ENCODE results near the gene CPXM2. TPM values are rescaled to one million over a fixed set of nuclear protein-coding genes. Genes with fewer than 3 reads are reported as not detected.

The CPXM2 gene
- polyA plus RNA-seq, 3 donors = not detected

DNA sequence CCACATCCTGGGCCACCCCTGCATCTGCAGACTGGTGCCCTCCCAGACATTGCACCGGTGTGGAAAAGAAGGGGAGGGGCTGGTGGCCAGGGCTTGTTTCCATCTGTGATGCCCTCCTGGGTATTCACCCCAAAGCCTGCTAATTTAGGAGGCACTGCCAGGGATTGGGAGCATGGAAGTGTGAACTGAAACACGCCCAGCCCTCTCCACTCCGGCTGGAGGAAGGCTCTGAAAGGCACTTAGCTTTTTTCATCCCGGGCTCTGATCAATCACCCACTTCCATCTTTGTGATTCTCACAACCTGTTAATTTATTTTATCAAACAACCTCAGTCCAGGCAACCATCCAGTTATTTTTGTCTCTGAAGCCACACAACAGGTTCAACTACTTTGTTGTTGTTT is 20.9 kb upstream of the CPXM2 start:
- Histone ChIP-seq H3K27me3 (ENCODE audit: control insufficient read depth in 2 of 2, insufficient read depth in 2 of 2, low read length in 2 of 2) (no peaks in the 10 kb centered on the region), H3K4me3 (replicated peaks in 1 of 3; ENCODE audit: low read depth in 2 of 3, low read length in 3 of 3) (no peak overlapping the region), H3K9me3 (replicated peaks in 1 of 2; ENCODE audit: control insufficient read depth in 1 of 2, insufficient read depth in 1 of 2, low read length in 2 of 2) (no peaks in the 10 kb centered on the region), H3K4me2 (replicated peaks; ENCODE audit: extremely low read depth, low read length, poor library complexity, severe bottlenecking) (no peak overlapping the region), H3K79me2 (ENCODE audit: insufficient read depth, low read length) (no peaks in the 10 kb centered on the region), H3K27ac (ENCODE audit: low read depth in 1 of 2, low read length in 2 of 2) (no peak overlapping the region), H3K9ac (ENCODE audit: insufficient read depth, low read length, poor library complexity, severe bottlenecking) (no peak overlapping the region), H3K4me1 (ENCODE audit: control insufficient read depth in 1 of 2, insufficient read depth in 2 of 2, low read length in 2 of 2) (peaks cover 6 to 10% of the 10 kb centered on the region in 2 donors), H2AFZ (ENCODE audit: insufficient read depth, low read depth, low read length, poor library complexity, severe bottlenecking) (no peak overlapping the region), H3K36me3 (replicated peaks in 1 of 2; ENCODE audit: control insufficient read depth in 1 of 2, insufficient read depth in 2 of 2, low read length in 2 of 2) (no peaks in the 10 kb centered on the region), H4K20me1 (ENCODE audit: insufficient read depth, low read length) (no peaks in the 10 kb centered on the region)
- Mint-ChIP-seq H3K27me3 (ENCODE audit: low read depth in 3 of 3) (peaks cover 5 to 31% (median 13%) of the 10 kb centered on the region in 3 donors), H3K4me1 (peaks cover 13% of the 10 kb centered on the region), H3K36me3 (no peaks in the 10 kb centered on the region), H3K27ac (no peak overlapping the region), H3K9me3 (peaks cover 0 to 2% (median 0%) of the 10 kb centered on the region in 7 donors), H3K4me3 (no peak overlapping the region)
- 87% methylated on average over 3 of the region's 4 CpGs for WGBS (ENCODE audit: insufficient coverage)
- DNase-seq = no peak
- intact Hi-C loops (cut with micrococcal nuclease) = no loop called here
- no peak for TF ChIP-seq CTCF (IDR thresholded peaks at IDR 0.05)

- WGBS (ENCODE audit: insufficient coverage) = 31% methylated on average over 8 of the region's 9 CpGs
- Mint-ChIP-seq H3K4me1 (peaks cover 13% of the 10 kb centered on the region), H3K27ac (no peak overlapping the region), H3K9me3 (peaks cover 0 to 2% (median 0%) of the 10 kb centered on the region in 7 donors), H3K4me3 (no peak overlapping the region), H3K36me3 (no peaks in the 10 kb centered on the region), H3K27me3 (ENCODE audit: low read depth in 3 of 3) (peaks cover 5 to 31% (median 13%) of the 10 kb centered on the region in 3 donors)
- H3K9me3 ChIP-seq (replicated peaks in 1 of 2; ENCODE audit: control insufficient read depth in 1 of 2, insufficient read depth in 1 of 2, low read length in 2 of 2) = no peaks in the 10 kb centered on the region
- H3K4me1 ChIP-seq (ENCODE audit: control insufficient read depth in 1 of 2, insufficient read depth in 2 of 2, low read length in 2 of 2) = peaks cover 6 to 10% of the 10 kb centered on the region in 2 donors
- H3K4me3 ChIP-seq (replicated peaks in 1 of 3; ENCODE audit: low read depth in 2 of 3, low read length in 3 of 3) = no peak overlapping the region
- H3K4me2 ChIP-seq (replicated peaks; ENCODE audit: extremely low read depth, low read length, poor library complexity, severe bottlenecking) = no peak overlapping the region
- intact Hi-C loops (cut with micrococcal nuclease) = no loop called here
- no peaks in the 10 kb centered on the region for H4K20me1 ChIP-seq (ENCODE audit: insufficient read depth, low read length)
- no peak overlapping the region for H3K9ac ChIP-seq (ENCODE audit: insufficient read depth, low read length, poor library complexity, severe bottlenecking)
- H3K27me3 ChIP-seq (ENCODE audit: control insufficient read depth in 2 of 2, insufficient read depth in 2 of 2, low read length in 2 of 2) = no peaks in the 10 kb centered on the region
- H2AFZ ChIP-seq (ENCODE audit: insufficient read depth, low read depth, low read length, poor library complexity, severe bottlenecking) = no peak overlapping the region
- no peak for TF ChIP-seq CTCF (IDR thresholded peaks at IDR 0.05)
- DNase-seq = no peak
- H3K79me2 ChIP-seq (ENCODE audit: insufficient read depth, low read length) = no peaks in the 10 kb centered on the region
- no peak overlapping the region for H3K27ac ChIP-seq (ENCODE audit: low read depth in 1 of 2, low read length in 2 of 2)
- no peaks in the 10 kb centered on the region for H3K36me3 ChIP-seq (replicated peaks in 1 of 2; ENCODE audit: control insufficient read depth in 1 of 2, insufficient read depth in 2 of 2, low read length in 2 of 2)
Measured at GRCh38 chr10:123911866-123912265, 20.3 kb upstream of the CPXM2 start.
